Measurements from ENCODE around the gene MTM1. TPM values are rescaled to one million over a fixed set of nuclear protein-coding genes. Genes with fewer than 3 reads are reported as not detected.

Gene MTM1
- total and polyA plus RNA-seq, 2 experiments from 2014 or later: 8.7 to 15.4 TPM

- H4K20me1 ChIP-seq (ENCODE audit: insufficient read depth, poor library complexity, severe bottlenecking): no peaks in the 10 kb centered on the region
- no peaks in the 10 kb centered on the region for H3K79me2 ChIP-seq
- 84% methylated on average over 8 of the region's 8 CpGs for WGBS (ENCODE audit: low lambda C conversion rate, missing lambda C conversion rate)
- TF ChIP-seq EZH2phosphoT487 (IDR thresholded peaks at IDR 0.05; ENCODE audit: low read depth, severe bottlenecking, unreplicated experiment) (no peak), CTCF (IDR thresholded peaks at IDR 0.05; ENCODE audit: poor library complexity) (no peak), EZH2 (IDR thresholded peaks at IDR 0.05; ENCODE audit: borderline replicate concordance) (no peak)
- H3K4me1 ChIP-seq (ENCODE audit: insufficient read depth): no peaks in the 10 kb centered on the region
- H3K4me3 ChIP-seq: no peak overlapping the region
- no peaks in the 10 kb centered on the region for H3K36me3 ChIP-seq (replicated peaks; ENCODE audit: insufficient read depth, low read depth)
- H3K27me3 ChIP-seq: no peaks in the 10 kb centered on the region
- DNase-seq (ENCODE audit: low spot score): no peak
- no peak overlapping the region for H3K4me2 ChIP-seq
- H3K9me3 ChIP-seq (ENCODE audit: low read depth): no peaks in the 10 kb centered on the region
- no peak overlapping the region for H3K27ac ChIP-seq
- H2AFZ ChIP-seq: no peak overlapping the region
- H3K9me2 ChIP-seq (replicated peaks; ENCODE audit: insufficient read depth): no peaks in the 10 kb centered on the region
Measured at GRCh38 chrX:150649096-150649870, 80.9 kb downstream of the MTM1 start.

GRCh38 chrX:150651906-150652305 lies 83.5 kb downstream of the MTM1 start:
- Histone ChIP-seq H3K27ac (no peak overlapping the region), H3K27me3 (no peaks in the 10 kb centered on the region), H3K4me1 (ENCODE audit: insufficient read depth) (no peaks in the 10 kb centered on the region), H3K4me2 (no peak overlapping the region), H4K20me1 (ENCODE audit: insufficient read depth, poor library complexity, severe bottlenecking) (no peaks in the 10 kb centered on the region), H2AFZ (no peak overlapping the region), H3K36me3 (replicated peaks; ENCODE audit: insufficient read depth, low read depth) (no peaks in the 10 kb centered on the region), H3K4me3 (no peak overlapping the region), H3K9me3 (ENCODE audit: low read depth) (no peaks in the 10 kb centered on the region), H3K9me2 (replicated peaks; ENCODE audit: insufficient read depth) (no peaks in the 10 kb centered on the region), H3K79me2 (no peaks in the 10 kb centered on the region)
- TF ChIP-seq EZH2phosphoT487 (IDR thresholded peaks at IDR 0.05; ENCODE audit: low read depth, severe bottlenecking, unreplicated experiment): no peak
- TF ChIP-seq EZH2 (IDR thresholded peaks at IDR 0.05; ENCODE audit: borderline replicate concordance): no peak
- TF ChIP-seq CTCF (IDR thresholded peaks at IDR 0.05; ENCODE audit: poor library complexity): no peak
- no peak for DNase-seq (ENCODE audit: low spot score)
- WGBS (ENCODE audit: low lambda C conversion rate, missing lambda C conversion rate): 80% methylated on average over 2 of the region's 2 CpGs

GRCh38 chrX:150655788-150656187 lies 87.4 kb downstream of the MTM1 start:
- Histone ChIP-seq H3K27ac (no peak overlapping the region), H3K4me2 (no peak overlapping the region), H3K4me3 (no peak overlapping the region), H4K20me1 (ENCODE audit: insufficient read depth, poor library complexity, severe bottlenecking) (no peaks in the 10 kb centered on the region), H3K9me2 (replicated peaks; ENCODE audit: insufficient read depth) (no peaks in the 10 kb centered on the region), H2AFZ (no peak overlapping the region), H3K27me3 (no peaks in the 10 kb centered on the region), H3K4me1 (ENCODE audit: insufficient read depth) (no peaks in the 10 kb centered on the region), H3K36me3 (replicated peaks; ENCODE audit: insufficient read depth, low read depth) (no peaks in the 10 kb centered on the region), H3K9me3 (ENCODE audit: low read depth) (no peaks in the 10 kb centered on the region), H3K79me2 (no peaks in the 10 kb centered on the region)
- 85% methylated on average over 2 of the region's 2 CpGs for WGBS (ENCODE audit: low lambda C conversion rate, missing lambda C conversion rate)
- TF ChIP-seq EZH2 (IDR thresholded peaks at IDR 0.05; ENCODE audit: borderline replicate concordance): no peak
- TF ChIP-seq CTCF (IDR thresholded peaks at IDR 0.05; ENCODE audit: poor library complexity): no peak
- no peak for TF ChIP-seq EZH2phosphoT487 (IDR thresholded peaks at IDR 0.05; ENCODE audit: low read depth, severe bottlenecking, unreplicated experiment)
- DNase-seq (ENCODE audit: low spot score): no peak

All from hepatocyte (in vitro differentiated cells).